SK-N-MC (cell line): ENCODE measurements around the gene ARRB1.
"Not testable (repeated sequence)": the region's sequence is repeated elsewhere in the genome, so short reads cannot be mapped to it uniquely, and the experiment has no call there.

Source experiments
- DNase-seq: peaks from one replicate; pipeline ENCODE4 v3.0.0-alpha.2; 2011; ENCODE audit warnings: low read depth, low spot score
- H3K27ac ChIP-seq: fragments of 200-600 bp; sonication (generic); 2 replicates; pipeline ENCODE4 v1.5.1; 2016; ENCODE audit warnings: mixed run types
- H3K36me3 ChIP-seq: fragments of 200-600 bp; sonication (generic); 2 replicates; pipeline ENCODE4 v1.6.1; 2017; ENCODE audit warnings: antibody characterized with exemption, low read length, mixed read lengths; ENCODE audit not compliant: insufficient read depth
- H3K4me3 ChIP-seq: fragments of 200-600 bp; sonication (generic); 2 replicates; pipeline ENCODE4 v1.5.1; 2016
- H3K9ac ChIP-seq: fragments of 200-600 bp; sonication (generic); 2 replicates; pipeline ENCODE4 v1.8.0; 2017; ENCODE audit warnings: mixed run types, mixed read lengths; ENCODE audit not compliant: insufficient read length
- H3K9me3 ChIP-seq: fragments of 200-600 bp; sonication (generic); 2 replicates; pipeline ENCODE4 v1.6.1; 2017; ENCODE audit warnings: low read depth, mild to moderate bottlenecking, antibody characterized with exemption, low read length, moderate library complexity, mixed read lengths
- EZH2 ChIP-seq: fragments of 200-600 bp; sonication (generic); IDR thresholded peaks from one replicate; pipeline ENCODE4 v1.6.1; 2017; ENCODE audit warnings: antibody characterized with exemption
- FOXP2 ChIP-seq: optimal IDR thresholded peaks from 2 replicates; pipeline ENCODE3; 2011; ENCODE audit warnings: mild to moderate bottlenecking, moderate library complexity; ENCODE audit not compliant: insufficient read depth; ENCODE audit errors: extremely low read length, control extremely low read depth
- POLR2AphosphoS5 ChIP-seq: IDR thresholded peaks from 2 replicates; pipeline ENCODE4 v1.6.1; 2012; ENCODE audit warnings: mild to moderate bottlenecking, low read depth, low read length, borderline replicate concordance

The ARRB1 gene

DNA sequence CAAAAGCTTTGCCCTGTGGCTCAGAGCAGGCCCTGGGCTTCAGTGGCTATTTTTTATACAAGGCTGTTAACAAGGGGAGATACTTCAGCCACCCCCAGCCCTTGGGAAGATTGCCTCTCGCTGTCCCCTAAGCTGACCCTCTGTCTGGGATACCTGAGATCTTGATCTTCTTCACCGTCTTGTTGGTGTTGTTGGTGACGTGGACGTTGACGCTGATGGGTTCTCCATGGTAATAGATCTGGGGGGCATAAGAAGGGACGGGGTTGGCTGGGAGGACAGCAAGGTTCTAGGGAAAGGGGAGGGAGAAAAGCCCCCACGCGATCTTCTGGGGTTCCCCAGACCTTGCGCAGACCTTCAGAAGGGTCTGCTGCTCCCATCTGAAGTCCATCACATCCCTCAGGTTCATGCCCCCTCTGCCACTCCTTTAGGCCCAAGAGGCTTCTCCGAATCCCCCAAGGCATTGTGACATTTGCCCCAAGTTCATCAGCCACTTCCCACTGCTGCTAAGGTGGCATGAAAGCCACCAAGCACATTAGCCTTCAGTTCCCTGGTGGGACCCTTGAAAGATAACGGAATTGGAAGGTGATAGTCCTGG lies 74.2 kb downstream of the ARRB1 start:
- no peak overlapping the region for H3K4me3 ChIP-seq
- H3K9me3 ChIP-seq, result no peaks in the 10 kb centered on the region
- DNase-seq, result no peak
- TF ChIP-seq POLR2AphosphoS5 (no peak), FOXP2 (no peak), EZH2 (no peak)
- H3K27ac ChIP-seq, result no peak overlapping the region
- no peaks in the 10 kb centered on the region; the same call in 1 of the 2 replicates for H3K36me3 ChIP-seq
- H3K9ac ChIP-seq, result no peak overlapping the region

DNA sequence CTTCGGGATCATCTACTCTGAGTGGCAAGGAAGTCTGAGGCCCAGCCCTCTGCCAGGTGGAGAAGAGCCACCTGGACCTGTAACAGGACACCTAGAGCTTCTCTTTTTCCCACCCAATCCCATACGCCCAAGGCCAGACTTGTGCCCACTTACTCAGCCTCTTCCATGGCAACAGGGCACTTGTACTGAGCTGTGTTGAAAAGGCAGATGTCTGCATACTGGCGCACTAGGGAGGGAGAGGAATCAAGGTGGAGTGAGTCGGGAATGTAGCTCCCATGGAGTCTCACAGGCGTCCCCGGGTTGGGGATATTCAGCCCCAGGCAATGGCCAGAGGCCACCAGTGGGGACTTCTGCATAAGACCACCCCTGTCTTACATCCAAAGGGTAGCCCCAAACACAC lies 74.8 kb downstream of the ARRB1 start:
- Histone ChIP-seq H3K4me3 (no peak overlapping the region), H3K9me3 (no peaks in the 10 kb centered on the region), H3K27ac (no peak overlapping the region), H3K9ac (no peak overlapping the region), H3K36me3 (no peaks in the 10 kb centered on the region; the same call in 1 of the 2 replicates)
- TF ChIP-seq FOXP2 (no peak), POLR2AphosphoS5 (no peak), EZH2 (no peak)
- DNase-seq, result no peak

DNA sequence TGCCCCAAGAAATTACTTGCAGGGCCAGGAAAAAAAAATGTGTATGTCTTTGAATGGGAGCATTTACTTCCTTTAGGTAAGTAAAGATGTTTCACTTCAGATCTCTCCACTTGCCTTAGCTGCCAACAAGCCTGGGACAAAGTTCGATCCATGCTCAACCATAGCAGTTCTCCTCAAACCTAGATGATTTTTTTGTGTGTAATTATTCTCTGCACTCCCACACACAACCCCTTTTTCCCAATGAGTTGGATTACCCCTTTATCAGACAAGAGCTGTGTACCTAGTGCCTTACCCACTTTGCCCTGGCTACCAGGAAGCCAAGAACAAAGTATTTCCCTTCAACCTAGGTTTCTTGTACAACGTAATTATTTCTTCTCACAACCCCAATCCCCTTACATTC lies 75.3 kb downstream of the ARRB1 start:
- H3K4me3 ChIP-seq, result no peak overlapping the region
- H3K9ac ChIP-seq, result no peak overlapping the region
- TF ChIP-seq FOXP2 (no peak), EZH2 (no peak), POLR2AphosphoS5 (no peak)
- H3K27ac ChIP-seq, result no peak overlapping the region
- no peak for DNase-seq
- no peaks in the 10 kb centered on the region for H3K9me3 ChIP-seq
- no peaks in the 10 kb centered on the region; the same call in 1 of the 2 replicates for H3K36me3 ChIP-seq

DNA sequence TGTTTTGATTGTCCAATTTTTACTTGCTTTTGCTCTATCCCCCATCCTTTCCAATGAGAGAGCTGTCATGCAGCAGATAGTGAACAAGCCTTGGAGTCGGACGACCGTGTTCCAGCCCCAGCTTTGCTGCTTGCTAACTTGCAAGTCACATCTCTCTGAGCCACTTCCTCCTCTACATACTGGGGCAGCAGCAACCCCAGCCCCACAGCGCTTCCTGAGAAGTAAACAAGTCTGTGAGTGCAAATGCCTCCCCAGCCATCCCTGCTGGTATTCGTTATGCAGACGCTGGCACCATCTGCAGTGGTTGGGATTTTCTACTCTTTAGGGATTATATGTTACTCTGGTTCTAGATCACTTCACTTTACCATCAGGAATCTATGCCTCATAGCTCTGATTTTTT lies 75.9 kb downstream of the ARRB1 start:
- TF ChIP-seq FOXP2 (no peak), POLR2AphosphoS5 (no peak), EZH2 (no peak)
- no peak overlapping the region for H3K9ac ChIP-seq
- H3K27ac ChIP-seq, result no peak overlapping the region
- no peaks in the 10 kb centered on the region; the same call in 1 of the 2 replicates for H3K36me3 ChIP-seq
- no peak for DNase-seq
- no peaks in the 10 kb centered on the region for H3K9me3 ChIP-seq
- H3K4me3 ChIP-seq, result no peak overlapping the region

DNA sequence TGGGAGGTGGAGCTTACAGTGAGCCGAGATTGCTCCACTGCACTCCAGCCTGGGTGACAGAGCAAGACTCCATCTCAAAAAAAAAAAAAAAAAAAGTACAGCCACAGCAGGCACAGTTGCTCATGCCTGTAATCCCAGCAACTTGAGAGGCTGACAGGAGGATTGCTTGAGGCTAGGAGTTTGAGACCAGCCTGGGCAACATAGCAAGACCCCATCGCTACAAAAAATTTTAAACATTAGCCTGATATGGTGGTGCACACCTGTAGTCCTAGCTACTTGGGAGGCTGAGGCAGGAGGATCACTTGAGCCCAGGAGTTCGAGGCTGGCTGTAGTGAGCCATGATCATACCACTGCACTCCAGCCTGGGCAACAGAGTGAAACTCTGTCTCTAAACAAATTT lies 76.7 kb downstream of the ARRB1 start:
- DNase-seq, H3K9ac ChIP-seq, H3K27ac ChIP-seq, H3K36me3 ChIP-seq, H3K4me3 ChIP-seq, H3K9me3 ChIP-seq: not testable (repeated sequence)

DNA sequence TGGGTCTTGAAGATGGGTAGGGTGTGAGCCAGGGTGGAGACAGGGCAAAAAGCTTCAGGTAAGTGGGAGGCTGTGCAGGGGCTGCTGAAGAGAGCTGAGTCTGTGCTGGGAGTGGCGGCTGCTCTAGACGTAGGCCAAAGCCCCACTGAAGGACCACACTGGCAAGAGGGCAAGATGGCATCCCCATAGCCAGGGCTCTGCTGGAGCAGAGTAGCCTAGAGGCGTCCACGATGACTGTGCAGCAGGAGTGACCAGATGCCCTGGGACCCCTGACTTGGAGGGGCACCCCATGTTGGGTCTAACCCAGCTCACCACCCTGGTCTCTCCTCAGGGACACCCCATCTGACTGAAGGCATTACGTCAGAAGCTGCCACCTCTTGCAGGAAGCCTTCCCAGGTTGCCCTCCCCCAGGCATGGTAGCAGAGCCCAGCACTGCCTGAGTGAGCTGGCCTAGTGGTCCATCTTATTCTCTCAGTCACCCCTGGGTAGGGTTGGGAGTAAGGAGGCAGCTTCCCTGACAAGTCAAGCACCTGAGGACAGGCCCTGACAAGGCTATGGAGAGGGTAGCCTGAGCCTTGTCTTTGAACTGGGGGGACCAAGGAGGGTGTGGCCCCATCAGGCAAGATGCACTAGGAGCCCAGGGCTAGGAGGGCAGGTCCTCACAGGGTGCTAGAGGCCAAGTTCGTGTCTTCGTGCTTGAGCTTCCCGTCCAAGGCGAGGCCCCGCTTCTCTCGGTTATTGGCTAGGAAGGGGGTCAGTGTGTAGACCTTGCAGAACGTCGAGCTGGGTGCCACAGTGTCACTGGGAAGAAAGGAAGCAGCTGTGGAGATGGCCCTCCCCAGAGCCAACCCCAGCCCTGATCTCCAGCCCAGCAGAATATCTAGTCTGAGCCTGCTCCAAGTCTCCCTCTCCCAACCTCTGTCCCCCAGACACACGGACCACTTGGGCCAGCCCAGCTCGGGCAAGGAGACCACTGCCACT lies 77.8 kb downstream of the ARRB1 start:
- Histone ChIP-seq H3K9me3 (no peaks in the 10 kb centered on the region), H3K4me3 (no peak overlapping the region), H3K36me3 (no peaks in the 10 kb centered on the region; the same call in 1 of the 2 replicates), H3K27ac (no peak overlapping the region), H3K9ac (no peak overlapping the region)
- no peak for DNase-seq
- no peak for TF ChIP-seq EZH2
- no peak for TF ChIP-seq POLR2AphosphoS5
- no peak for TF ChIP-seq FOXP2

DNA sequence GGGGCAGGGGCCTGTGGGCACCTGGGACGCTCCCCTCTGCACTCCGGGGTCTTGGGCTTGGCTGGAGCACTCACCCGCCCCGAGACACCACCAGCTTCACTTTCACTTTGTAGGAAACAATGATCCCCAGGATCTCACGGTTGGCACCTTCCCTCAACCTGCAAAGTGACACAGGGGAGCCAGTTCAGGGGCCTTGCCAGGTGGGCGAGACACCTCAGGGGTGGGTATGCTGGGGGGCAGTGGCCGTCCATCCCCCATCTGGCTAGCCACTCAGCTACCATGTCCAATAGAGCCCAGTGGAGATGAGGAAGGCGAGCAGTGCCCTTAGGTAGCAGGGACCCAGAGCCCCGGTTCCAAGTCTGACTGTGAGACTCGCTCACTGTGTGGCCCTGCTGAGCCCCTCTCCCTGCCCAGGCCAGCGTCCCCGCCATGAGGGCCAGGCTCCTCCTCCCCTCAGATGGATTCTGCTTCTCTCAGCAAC lies 78.6 kb downstream of the ARRB1 start:
- no peak for DNase-seq
- H3K36me3 ChIP-seq, result no peaks in the 10 kb centered on the region; the same call in 1 of the 2 replicates
- no peak overlapping the region for H3K27ac ChIP-seq
- H3K9me3 ChIP-seq, result no peaks in the 10 kb centered on the region
- TF ChIP-seq FOXP2 (no peak), EZH2 (no peak), POLR2AphosphoS5 (no peak)
- H3K9ac ChIP-seq, result no peak overlapping the region
- H3K4me3 ChIP-seq, result no peak overlapping the region

DNA sequence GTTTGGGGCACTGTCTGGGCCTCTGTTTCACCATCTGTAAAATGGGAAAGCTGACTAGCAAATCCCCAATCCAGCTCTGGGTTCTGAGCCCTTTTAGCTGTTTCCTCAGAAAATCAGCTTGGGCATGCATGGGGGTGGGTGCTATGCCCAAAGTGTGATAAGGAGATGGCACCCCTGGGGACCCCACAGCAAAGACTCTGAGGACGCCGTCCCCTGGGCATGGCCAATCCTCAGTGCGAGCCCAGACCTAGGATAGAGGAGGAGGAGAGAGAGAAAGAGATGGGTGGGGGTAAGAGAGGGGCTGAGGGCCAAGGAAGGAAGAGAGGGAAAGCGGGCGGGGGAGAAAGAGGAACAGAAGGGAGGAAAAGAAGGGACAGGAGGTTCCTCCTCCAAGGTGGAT lies 79.1 kb downstream of the ARRB1 start:
- H3K4me3 ChIP-seq, result no peak overlapping the region

DNA sequence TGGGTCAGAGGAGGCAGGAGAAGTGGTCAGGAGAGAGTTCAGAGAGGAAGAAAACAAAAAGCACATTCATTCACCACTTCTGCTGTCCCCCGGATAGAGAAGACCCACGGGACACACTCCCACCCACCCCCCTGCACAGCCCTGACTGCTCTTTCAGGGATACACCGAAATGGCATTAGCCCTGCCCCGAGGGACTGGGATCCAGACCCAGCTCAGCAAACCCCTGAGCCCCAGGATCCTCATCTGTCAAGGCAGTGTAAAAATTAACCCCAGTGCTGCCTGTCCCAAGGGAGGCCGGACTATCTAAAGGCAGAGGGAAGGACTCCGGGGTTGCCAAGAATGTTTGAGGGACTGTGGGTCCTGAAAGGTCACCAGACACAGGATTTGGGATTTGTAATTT lies 79.7 kb downstream of the ARRB1 start:
- DNase-seq, result no peak
- no peak overlapping the region for H3K27ac ChIP-seq
- H3K36me3 ChIP-seq, result no peaks in the 10 kb centered on the region; the same call in 1 of the 2 replicates
- no peak overlapping the region for H3K4me3 ChIP-seq
- no peaks in the 10 kb centered on the region for H3K9me3 ChIP-seq
- no peak for TF ChIP-seq FOXP2
- no peak for TF ChIP-seq EZH2
- TF ChIP-seq POLR2AphosphoS5, result no peak
- no peak overlapping the region for H3K9ac ChIP-seq

More for the DNA sequence above, 79.1 kb downstream of the ARRB1 start:
- Histone ChIP-seq H3K9me3 (no peaks in the 10 kb centered on the region), H3K36me3 (no peaks in the 10 kb centered on the region; the same call in 1 of the 2 replicates), H3K9ac (no peak overlapping the region), H3K27ac (no peak overlapping the region)
- no peak for TF ChIP-seq EZH2
- TF ChIP-seq FOXP2, result no peak
- TF ChIP-seq POLR2AphosphoS5, result no peak
- DNase-seq, result no peak
